ENCODE results near the gene LRRC45. TPM values are rescaled to one million over a fixed set of nuclear protein-coding genes. Genes with fewer than 3 reads are reported as not detected.

The LRRC45 gene
- total and polyA plus RNA-seq, 2 donors (not counting 1 experiment from before 2014, with no cell fraction given): 2.3 to 9.9 TPM

DNA sequence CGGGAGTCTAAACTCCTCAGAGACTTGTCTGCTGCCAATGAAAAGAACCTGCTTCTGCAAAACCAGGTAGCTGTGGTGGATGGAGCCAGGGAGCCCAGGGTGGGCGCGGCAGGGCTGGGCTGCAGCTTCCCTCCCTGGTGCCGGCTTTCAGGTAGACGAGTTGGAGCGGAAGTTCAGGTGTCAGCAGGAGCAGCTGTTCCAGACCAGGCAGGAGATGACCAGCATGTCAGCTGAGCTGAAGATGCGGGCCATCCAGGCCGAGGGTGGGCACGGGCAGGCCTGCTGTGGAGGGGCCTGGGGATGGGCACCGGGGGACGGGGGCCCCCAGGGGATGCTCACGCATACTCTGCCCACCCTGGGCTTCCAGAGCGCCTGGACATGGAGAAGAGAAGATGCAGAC lies 5.1 kb downstream of the LRRC45 start:
- Histone ChIP-seq H3K27me3 (ENCODE audit: control insufficient read depth, insufficient read depth, low read length) (no peaks in the 10 kb centered on the region), H2AFZ (ENCODE audit: low read length) (no peak overlapping the region), H3K4me2 (ENCODE audit: extremely low read depth, insufficient read depth, low read length) (no peak overlapping the region), H3K4me1 (ENCODE audit: control insufficient read depth, extremely low read depth, insufficient read depth, low read length) (peaks cover 6% of the 10 kb centered on the region), H3K79me2 (ENCODE audit: control insufficient read depth, insufficient read depth, low read length) (no peaks in the 10 kb centered on the region), H3K4me3 (replicated peaks in 1 of 4; ENCODE audit: control extremely low read depth in 1 of 4, insufficient read depth in 1 of 4, low read depth in 3 of 4, low read length in 4 of 4) (no peak overlapping the region), H3K9me3 (ENCODE audit: control insufficient read depth, insufficient read depth, low read depth, low read length) (no peaks in the 10 kb centered on the region), H4K20me1 (ENCODE audit: control insufficient read depth, extremely low read depth, insufficient read depth, low read length) (no peaks in the 10 kb centered on the region), H3K27ac (ENCODE audit: insufficient read depth, low read length) (no peak overlapping the region), H3K36me3 (ENCODE audit: control insufficient read depth, insufficient read depth, low read length) (no peaks in the 10 kb centered on the region), H3K9ac (ENCODE audit: insufficient read depth, low read length) (no peak overlapping the region)
- no peak for TF ChIP-seq EZH2 (IDR thresholded peaks at IDR 0.05; ENCODE audit: low read length, missing control alignments)
- TF ChIP-seq, protein P1, sequence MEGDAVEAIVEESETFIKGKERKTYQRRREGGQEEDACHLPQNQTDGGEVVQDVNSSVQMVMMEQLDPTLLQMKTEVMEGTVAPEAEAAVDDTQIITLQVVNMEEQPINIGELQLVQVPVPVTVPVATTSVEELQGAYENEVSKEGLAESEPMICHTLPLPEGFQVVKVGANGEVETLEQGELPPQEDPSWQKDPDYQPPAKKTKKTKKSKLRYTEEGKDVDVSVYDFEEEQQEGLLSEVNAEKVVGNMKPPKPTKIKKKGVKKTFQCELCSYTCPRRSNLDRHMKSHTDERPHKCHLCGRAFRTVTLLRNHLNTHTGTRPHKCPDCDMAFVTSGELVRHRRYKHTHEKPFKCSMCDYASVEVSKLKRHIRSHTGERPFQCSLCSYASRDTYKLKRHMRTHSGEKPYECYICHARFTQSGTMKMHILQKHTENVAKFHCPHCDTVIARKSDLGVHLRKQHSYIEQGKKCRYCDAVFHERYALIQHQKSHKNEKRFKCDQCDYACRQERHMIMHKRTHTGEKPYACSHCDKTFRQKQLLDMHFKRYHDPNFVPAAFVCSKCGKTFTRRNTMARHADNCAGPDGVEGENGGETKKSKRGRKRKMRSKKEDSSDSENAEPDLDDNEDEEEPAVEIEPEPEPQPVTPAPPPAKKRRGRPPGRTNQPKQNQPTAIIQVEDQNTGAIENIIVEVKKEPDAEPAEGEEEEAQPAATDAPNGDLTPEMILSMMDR (conservative IDR thresholded peaks at IDR 0.05 in 1 of 2, IDR thresholded peaks at IDR 0.05 in 1 of 2; ENCODE audit: low read depth in 1 of 2, low read length in 2 of 2): no peak
- no peak for DNase-seq (ENCODE audit: low read depth in 2 of 2)

DNA sequence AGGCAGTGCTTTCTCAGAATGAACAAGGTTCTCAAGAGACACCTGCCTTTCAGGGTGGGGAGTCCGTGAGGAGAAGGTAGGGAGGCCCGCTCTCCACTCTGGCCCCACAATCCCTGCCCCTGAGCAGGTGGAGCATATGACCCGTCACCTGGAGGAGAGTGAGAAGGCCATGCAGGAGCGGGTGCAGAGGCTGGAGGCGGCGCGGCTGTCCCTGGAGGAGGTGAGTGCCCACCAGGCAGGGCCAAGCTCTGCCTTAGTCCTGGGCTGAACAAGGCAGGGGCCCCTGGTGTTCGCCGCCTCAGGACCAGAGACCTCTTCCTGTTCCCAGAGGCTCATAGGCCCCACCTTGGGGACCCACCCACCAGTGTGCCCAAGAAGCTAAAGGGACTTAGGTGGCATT lies 5.9 kb downstream of the LRRC45 start:
- Histone ChIP-seq H3K79me2 (ENCODE audit: control insufficient read depth, insufficient read depth, low read length) (no peaks in the 10 kb centered on the region), H3K36me3 (ENCODE audit: control insufficient read depth, insufficient read depth, low read length) (no peaks in the 10 kb centered on the region), H4K20me1 (ENCODE audit: control insufficient read depth, extremely low read depth, insufficient read depth, low read length) (no peaks in the 10 kb centered on the region), H3K4me3 (replicated peaks in 1 of 4; ENCODE audit: control extremely low read depth in 1 of 4, insufficient read depth in 1 of 4, low read depth in 3 of 4, low read length in 4 of 4) (no peak overlapping the region), H3K4me1 (ENCODE audit: control insufficient read depth, extremely low read depth, insufficient read depth, low read length) (peaks cover 4% of the 10 kb centered on the region), H3K4me2 (ENCODE audit: extremely low read depth, insufficient read depth, low read length) (no peak overlapping the region), H3K27ac (ENCODE audit: insufficient read depth, low read length) (no peak overlapping the region), H3K9ac (ENCODE audit: insufficient read depth, low read length) (no peak overlapping the region), H3K27me3 (ENCODE audit: control insufficient read depth, insufficient read depth, low read length) (no peaks in the 10 kb centered on the region), H2AFZ (ENCODE audit: low read length) (no peak overlapping the region), H3K9me3 (ENCODE audit: control insufficient read depth, insufficient read depth, low read depth, low read length) (no peaks in the 10 kb centered on the region)
- no peak for DNase-seq (ENCODE audit: low read depth in 2 of 2)
- TF ChIP-seq, protein P1 (conservative IDR thresholded peaks at IDR 0.05 in 1 of 2, IDR thresholded peaks at IDR 0.05 in 1 of 2; ENCODE audit: low read depth in 1 of 2, low read length in 2 of 2): no peak
- TF ChIP-seq EZH2 (IDR thresholded peaks at IDR 0.05; ENCODE audit: low read length, missing control alignments): no peak

DNA sequence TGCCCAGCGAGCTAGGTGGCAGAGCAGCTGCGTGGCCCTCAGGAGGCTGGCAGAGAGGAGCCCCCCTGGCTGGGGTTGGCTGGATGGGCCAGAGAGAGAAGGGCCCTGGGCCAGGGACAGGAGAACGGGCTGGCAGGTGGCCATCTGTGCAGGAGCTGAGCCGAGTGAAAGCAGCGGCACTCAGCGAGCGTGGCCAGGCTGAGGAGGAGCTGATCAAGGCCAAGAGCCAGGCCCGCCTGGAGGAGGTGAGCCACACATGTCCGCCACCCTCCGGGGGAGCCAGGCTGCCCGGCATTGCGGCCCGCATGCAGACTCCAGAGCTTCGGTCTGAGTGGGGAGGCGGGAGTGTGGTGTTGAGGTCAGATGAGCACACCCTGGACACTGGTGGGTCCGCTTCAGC lies 6.3 kb downstream of the LRRC45 start:
- Histone ChIP-seq H3K9ac (ENCODE audit: insufficient read depth, low read length) (no peak overlapping the region), H3K4me3 (replicated peaks in 1 of 4; ENCODE audit: control extremely low read depth in 1 of 4, insufficient read depth in 1 of 4, low read depth in 3 of 4, low read length in 4 of 4) (no peak overlapping the region), H3K4me1 (ENCODE audit: control insufficient read depth, extremely low read depth, insufficient read depth, low read length) (no peaks in the 10 kb centered on the region), H2AFZ (ENCODE audit: low read length) (no peak overlapping the region), H4K20me1 (ENCODE audit: control insufficient read depth, extremely low read depth, insufficient read depth, low read length) (no peaks in the 10 kb centered on the region), H3K79me2 (ENCODE audit: control insufficient read depth, insufficient read depth, low read length) (no peaks in the 10 kb centered on the region), H3K27ac (ENCODE audit: insufficient read depth, low read length) (no peak overlapping the region), H3K36me3 (ENCODE audit: control insufficient read depth, insufficient read depth, low read length) (no peaks in the 10 kb centered on the region), H3K27me3 (ENCODE audit: control insufficient read depth, insufficient read depth, low read length) (no peaks in the 10 kb centered on the region), H3K9me3 (ENCODE audit: control insufficient read depth, insufficient read depth, low read depth, low read length) (no peaks in the 10 kb centered on the region), H3K4me2 (ENCODE audit: extremely low read depth, insufficient read depth, low read length) (no peak overlapping the region)
- no peak for DNase-seq (ENCODE audit: low read depth in 2 of 2)
- no peak for TF ChIP-seq EZH2 (IDR thresholded peaks at IDR 0.05; ENCODE audit: low read length, missing control alignments)
- TF ChIP-seq, protein P1 (conservative IDR thresholded peaks at IDR 0.05 in 1 of 2, IDR thresholded peaks at IDR 0.05 in 1 of 2; ENCODE audit: low read depth in 1 of 2, low read length in 2 of 2): no peak
